SH-SY5Y (cell line): Measurements from ENCODE around the gene MPPED1.

Experiments
- GATA2 ChIP-seq: IDR thresholded peaks from 2 replicates; pipeline ENCODE4 v1.6.1; 2011; ENCODE audit warnings: mild to moderate bottlenecking, low read depth, low read length
- GATA3 ChIP-seq: IDR thresholded peaks from 2 replicates; pipeline ENCODE4 v1.6.1; 2011; ENCODE audit warnings: low read depth, mild to moderate bottlenecking, low read length, moderate library complexity

DNA sequence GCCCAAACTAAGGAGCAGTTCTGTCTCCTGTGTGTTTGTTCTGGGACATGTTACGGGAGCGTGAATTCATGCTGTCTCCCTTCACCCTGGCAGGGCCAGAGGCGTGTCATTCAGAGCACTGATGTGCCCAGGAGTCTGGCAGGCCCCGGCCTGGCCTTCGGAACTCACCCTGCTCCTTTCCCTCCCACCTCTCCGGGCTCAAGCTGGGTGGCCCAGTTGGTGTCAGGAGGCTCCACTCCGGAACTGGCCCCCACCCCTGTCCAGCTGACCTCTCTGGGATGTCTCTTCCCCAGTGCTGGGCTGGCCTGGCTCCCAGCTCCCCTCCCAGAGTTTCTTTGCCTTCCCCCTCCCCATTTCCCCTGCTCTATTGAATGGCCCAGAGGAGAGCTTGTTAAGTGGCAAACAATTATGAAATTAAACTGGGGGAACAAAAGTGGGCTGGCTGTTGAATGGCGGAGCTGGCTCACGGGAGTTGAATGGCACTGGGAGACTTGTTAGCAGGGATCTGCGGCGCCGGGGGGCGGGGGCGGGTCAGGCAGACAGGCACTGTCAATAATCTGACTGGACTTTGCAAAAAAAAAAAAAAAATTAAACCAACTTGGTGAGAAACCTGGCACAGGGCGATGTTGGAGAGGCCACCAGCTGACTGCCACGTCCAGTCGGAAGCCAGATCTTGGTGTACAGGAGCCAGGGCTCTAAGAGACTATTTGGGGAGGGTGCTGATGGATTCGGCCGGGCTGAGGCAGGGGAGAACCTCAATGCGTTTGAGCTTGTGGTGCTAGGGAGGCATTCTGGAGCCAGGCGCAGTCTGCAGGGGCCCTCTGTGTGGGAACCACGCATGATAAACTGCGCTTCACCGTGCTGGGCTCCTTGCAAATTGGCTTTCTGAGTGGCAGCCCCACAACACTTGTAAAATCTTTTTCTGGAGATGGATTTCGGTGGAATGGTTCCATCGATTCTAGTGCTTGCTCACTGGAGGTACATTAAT is 1.3 kb downstream of the MPPED1 start:
- no peak for TF ChIP-seq GATA2
- TF ChIP-seq GATA3 = no peak
